Measurements from ENCODE around the gene PHF3.

Gene PHF3

GRCh38 chr6:63652980-63653379, 17.4 kb downstream of the PHF3 start:
- in situ Hi-C loops (cut with HindIII; ENCODE audit: low sequenced_read_pairs): no loop called here

GRCh38 chr6:63660757-63661156, 25.2 kb downstream of the PHF3 start:
- TF ChIP-seq CTCF (IDR thresholded peaks at IDR 0.05; ENCODE audit: low read depth, low read length, missing control alignments): no peak
- H3K4me3 ChIP-seq (ENCODE audit: low read depth, low read length): no peak overlapping the region
- no peak for DNase-seq (ENCODE audit: low read depth)
- in situ Hi-C loops (cut with HindIII; ENCODE audit: low sequenced_read_pairs): no loop called here

More at GRCh38 chr6:63652980-63653379, 17.4 kb downstream of the PHF3 start:
- DNase-seq (ENCODE audit: low read depth): no peak
- no peak for TF ChIP-seq CTCF (IDR thresholded peaks at IDR 0.05; ENCODE audit: low read depth, low read length, missing control alignments)
- H3K4me3 ChIP-seq (ENCODE audit: low read depth, low read length): no peak overlapping the region

- in situ Hi-C loops (cut with HindIII; ENCODE audit: low sequenced_read_pairs): no loop called here
- no peak overlapping the region for H3K4me3 ChIP-seq (ENCODE audit: low read depth, low read length)
- TF ChIP-seq CTCF (IDR thresholded peaks at IDR 0.05; ENCODE audit: low read depth, low read length, missing control alignments): no peak
- DNase-seq (ENCODE audit: low read depth): no peak
Measured at GRCh38 chr6:63661769-63662168, 26.2 kb downstream of the PHF3 start.

GRCh38 chr6:63663147-63663955, 27.7 kb downstream of the PHF3 start:
- H3K4me3 ChIP-seq (ENCODE audit: low read depth, low read length): no peak overlapping the region
- DNase-seq (ENCODE audit: low read depth): peak; percentile 43
- TF ChIP-seq CTCF (IDR thresholded peaks at IDR 0.05; ENCODE audit: low read depth, low read length, missing control alignments): no peak
- in situ Hi-C loops (cut with HindIII; ENCODE audit: low sequenced_read_pairs): no loop called here

- DNase-seq (ENCODE audit: low read depth): no peak
- in situ Hi-C loops (cut with HindIII; ENCODE audit: low sequenced_read_pairs): no loop called here
- H3K4me3 ChIP-seq (ENCODE audit: low read depth, low read length): no peak overlapping the region
- TF ChIP-seq CTCF (IDR thresholded peaks at IDR 0.05; ENCODE audit: low read depth, low read length, missing control alignments): no peak
Measured at GRCh38 chr6:63663956-63664281, 28.3 kb downstream of the PHF3 start.

- no peak overlapping the region for H3K4me3 ChIP-seq (ENCODE audit: low read depth, low read length)
- no peak for DNase-seq (ENCODE audit: low read depth)
- in situ Hi-C loops (cut with HindIII; ENCODE audit: low sequenced_read_pairs): no loop called here
- TF ChIP-seq CTCF (IDR thresholded peaks at IDR 0.05; ENCODE audit: low read depth, low read length, missing control alignments): no peak
Measured at GRCh38 chr6:63671098-63671754, 35.6 kb downstream of the PHF3 start.

All from astrocyte of the cerebellum (primary cell).